Endothelial cell of umbilical vein (primary cell): ENCODE results near the gene ABHD8. TPM values are rescaled to one million over a fixed set of nuclear protein-coding genes. Genes with fewer than 3 reads are reported as not detected.

ENCODE experiments used
- BruUV-seq: library from RNA; stranded (reverse); fragments of 400-500 nt; replicated peaks from 2 replicates; lab custom pipeline; 2021; lab: Mats Ljungman, UMichigan
- CTCF ChIA-PET: fragments of 300-600, 350-600 bp; sonication (Branson Sonifier 250); formaldehyde crosslinking; loops from one replicate; lab custom pipeline; 2021; ENCODE audit warnings: antibody characterized with exemption, inconsistent platforms; lab: Charles Lee
- POLR2A ChIA-PET: fragments of 300-600, 350-600 bp; sonication (Branson Sonifier 250); formaldehyde crosslinking; loops from one replicate; lab custom pipeline; 2021; ENCODE audit warnings: antibody characterized with exemption, inconsistent platforms; lab: Charles Lee
- DNase-seq: peaks from one replicate; pipeline ENCODE4 v3.0.0-alpha.2; 2011; ENCODE audit warnings: low read depth, low spot score
- FAIRE-seq: peaks from 2 replicates; lab custom pipeline; 2011; peaks lifted over from hg19 to GRCh38; lab: Jason Lieb, UNC
- H2AFZ ChIP-seq: 2 replicates; pipeline ENCODE4 v1.6.0; 2012; ENCODE audit warnings: low read depth, low read length, control low read depth, inconsistent platforms
- H3K27ac ChIP-seq: 2 replicates; pipeline ENCODE4 v1.5.1; 2011; ENCODE audit warnings: low read depth, mild to moderate bottlenecking, control low read depth, low read length, moderate library complexity; ENCODE audit not compliant: insufficient read depth
- H3K27me3 ChIP-seq, 2 experiments: 2 replicates each; pipeline versions ENCODE4 v1.6.0 to v1.6.1; 2011; ENCODE audit warnings: low read length in 2 of 2, mixed read lengths in 1 of 2; ENCODE audit not compliant: control insufficient read depth in 2 of 2, insufficient read depth in 2 of 2
- H3K36me3 ChIP-seq, 2 experiments: 2 replicates in 1 of 2; 3 replicates in 1 of 2; pipeline ENCODE4 v1.5.1; 2011; ENCODE audit warnings: low read length in 2 of 2, mild to moderate bottlenecking in 1 of 2, moderate library complexity in 1 of 2; ENCODE audit not compliant: control insufficient read depth in 2 of 2, insufficient read depth in 2 of 2; ENCODE audit errors: extremely low read depth in 1 of 2
- H3K4me1 ChIP-seq: 3 replicates; pipeline ENCODE4 v1.5.1; 2011; ENCODE audit warnings: mild to moderate bottlenecking, low read length; ENCODE audit not compliant: control insufficient read depth, insufficient read depth; ENCODE audit errors: extremely low read depth
- H3K4me2 ChIP-seq: 2 replicates; pipeline ENCODE4 v1.6.1; 2011; ENCODE audit warnings: low read length, control low read depth, mixed read lengths; ENCODE audit not compliant: insufficient read depth
- H3K4me3 ChIP-seq, 3 experiments: fragments of 200-600 bp in 1 of 3; sonication (generic), shearing (Covaris generic) in 1 of 3; replicated peaks in 1 of 3; 2 replicates each; pipeline ENCODE4 v1.5.1; 2011 to 2016; ENCODE audit warnings: control low read depth in 3 of 3, low read length in 3 of 3, mild to moderate bottlenecking in 2 of 3, inconsistent platforms in 1 of 3, low read depth in 1 of 3, moderate library complexity in 1 of 3; ENCODE audit not compliant: insufficient read depth in 1 of 3
- H3K79me2 ChIP-seq: 2 replicates; pipeline ENCODE4 v1.6.0; 2012; ENCODE audit warnings: low read length, inconsistent platforms; ENCODE audit not compliant: control insufficient read depth, insufficient read depth
- H3K9ac ChIP-seq: replicated peaks from 2 replicates; pipeline ENCODE3; 2011; ENCODE audit warnings: low read length, control low read depth; ENCODE audit not compliant: insufficient read depth; ENCODE audit errors: extremely low read depth
- H3K9me1 ChIP-seq: replicated peaks from 3 replicates; pipeline ENCODE4 v1.6.0; 2011; ENCODE audit warnings: mild to moderate bottlenecking, low read length; ENCODE audit not compliant: control insufficient read depth, insufficient read depth; ENCODE audit errors: extremely low read depth
- H3K9me3 ChIP-seq: replicated peaks from 2 replicates; pipeline ENCODE4 v1.5.1; 2012; ENCODE audit warnings: low read length, inconsistent platforms; ENCODE audit not compliant: control insufficient read depth, insufficient read depth
- H4K20me1 ChIP-seq: replicated peaks from 2 replicates; pipeline ENCODE3; 2011; ENCODE audit warnings: mild to moderate bottlenecking, low read length; ENCODE audit not compliant: control insufficient read depth, insufficient read depth; ENCODE audit errors: extremely low read depth
- CTCF ChIP-seq, 2 donors: IDR thresholded peaks; 1 replicate in 1 of 2; 2 replicates in 1 of 2; pipeline ENCODE4 v1.5.1; 2011; ENCODE audit warnings: low read length in 2 of 2, mild to moderate bottlenecking in 2 of 2, moderate library complexity in 2 of 2, control low read depth in 1 of 2, inconsistent platforms in 1 of 2, low read depth in 1 of 2; ENCODE audit not compliant: insufficient read depth in 1 of 2; ENCODE audit errors: extremely low read depth in 1 of 2
- EZH2 ChIP-seq: IDR thresholded peaks from 2 replicates; pipeline ENCODE4 v1.6.1; 2012; ENCODE audit warnings: borderline replicate concordance, low read depth, mild to moderate bottlenecking, moderate library complexity, low read length, inconsistent platforms; ENCODE audit not compliant: severe bottlenecking
- FOS ChIP-seq: IDR thresholded peaks from 2 replicates; pipeline ENCODE4 v1.6.1; 2011; ENCODE audit warnings: mild to moderate bottlenecking, low read length, moderate library complexity, borderline replicate concordance; ENCODE audit not compliant: insufficient read depth
- GATA2 ChIP-seq: IDR thresholded peaks from 2 replicates; pipeline ENCODE4 v1.7.0; 2011; ENCODE audit warnings: low read depth, mild to moderate bottlenecking, moderate library complexity, mixed read lengths, low read length; ENCODE audit not compliant: insufficient read length, insufficient read depth
- JUN ChIP-seq: IDR thresholded peaks from 2 replicates; pipeline ENCODE4 v1.6.1; 2011; ENCODE audit warnings: borderline replicate concordance, low read depth; ENCODE audit not compliant: insufficient read length, insufficient read depth
- MAX ChIP-seq: IDR thresholded peaks from 2 replicates; pipeline ENCODE4 v1.6.1; 2011; ENCODE audit not compliant: insufficient read depth, insufficient read length
- MYC ChIP-seq: IDR thresholded peaks from one replicate; pipeline ENCODE4 v1.6.1; 2011; ENCODE audit warnings: mild to moderate bottlenecking, low read depth, low read length
- POLR2A ChIP-seq: IDR thresholded peaks from 2 replicates; pipeline ENCODE4 v1.6.1; 2012; ENCODE audit warnings: low read depth, mild to moderate bottlenecking, control low read depth, low read length
- POLR2AphosphoS5 ChIP-seq: IDR thresholded peaks from 2 replicates; pipeline ENCODE4 v1.6.1; 2012; ENCODE audit warnings: low read depth, mild to moderate bottlenecking, control low read depth, low read length, moderate library complexity; ENCODE audit not compliant: insufficient read depth
- dilution Hi-C: fragments of 300-500 bp; cut with MboI; formaldehyde crosslinking; loops from one replicate; pipeline ENCODE4 v1.15.0; 2019; ENCODE audit warnings: low sequenced_read_pairs; ENCODE audit not compliant: extremely low pct_ligation_motif_present
- intact Hi-C: fragments of 100-400 bp; cut with micrococcal nuclease; formaldehyde crosslinking; loops from one replicate; pipeline ENCODE4 v1.10.0; 2022
- polyA plus RNA-seq, 4 experiments: library from polyadenylated mRNA; depleted of rRNA in 3 of 4; stranded (reverse) in 3 of 4; unstranded in 1 of 4; fragments of >200 nt; gene quantifications; 2 replicates each; pipeline versions ENCODE4 v1.2.1 to v1.2.3, GENCODE V29; 2011 to 2012; ENCODE audit warnings: missing spikeins in 1 of 4
- total RNA-seq: library from RNA; stranded (reverse); gene quantifications from 2 replicates; pipeline ENCODE4 v1.2.3, GENCODE V29; 2021

The ABHD8 gene
- total and polyA plus RNA-seq, 2 donors (not counting 3 experiments of a cell fraction or from before 2014, with no cell fraction given) = 5.9 to 8.7 TPM

GRCh38 chr19:17332360-17332676 lies 29.1 kb upstream of the ABHD8 start:
- Histone ChIP-seq H2AFZ (no peak overlapping the region), H3K79me2 (no peaks in the 10 kb centered on the region), H3K27ac (no peak overlapping the region), H3K36me3 (no peaks in the 10 kb centered on the region), H3K9me1 (no peaks in the 10 kb centered on the region), H3K27me3 (peaks cover 4 to 19% of the 10 kb centered on the region in 2 experiments), H3K4me1 (peaks cover 15% of the 10 kb centered on the region), H3K4me2 (no peak overlapping the region), H3K9me3 (no peaks in the 10 kb centered on the region), H3K9ac (no peak overlapping the region), H4K20me1 (no peaks in the 10 kb centered on the region), H3K4me3 (no peak overlapping the region)
- CTCF ChIA-PET = interaction anchor here (0.6 to 2.5 kb wide), 3 partner anchors 27 to 54 kb away, joined by 3 to 12 read pairs (median 4); partner anchors contain the start of gene MRPL34
- no peak for FAIRE-seq
- dilution Hi-C loops (no loop called here), intact Hi-C loops (no loop called here)
- no TSS peak for BruUV-seq
- POLR2A ChIA-PET = no interaction called here
- DNase-seq = no peak
- no peak for TF ChIP-seq JUN
- no peak for TF ChIP-seq EZH2
- no peak for TF ChIP-seq MYC
- TF ChIP-seq CTCF (IDR thresholded peaks at IDR 0.05; ENCODE audit: extremely low read depth in 1 of 2, insufficient read depth in 1 of 2, low read depth in 1 of 2, low read length in 2 of 2) = no peak
- no peak for TF ChIP-seq GATA2
- TF ChIP-seq FOS = no peak
- no peak for TF ChIP-seq POLR2A
- no peak for TF ChIP-seq POLR2AphosphoS5
- no peak for TF ChIP-seq MAX
